ENCODE data around the gene MTCP1. TPM values are rescaled to one million over a fixed set of nuclear protein-coding genes. Genes with fewer than 3 reads are reported as not detected.

Gene MTCP1
- total and polyA plus RNA-seq, 8 donors, result 2.8 to 42.2 (median 15.5) TPM

GRCh38 chrX:155054255-155054654 lies 16.7 kb downstream of the MTCP1 start:
- Histone ChIP-seq H3K36me3 (peaks cover 0 to 20% (median 12%) of the 10 kb centered on the region in 4 donors), H3K27me3 (no peaks in the 10 kb centered on the region), H3K4me3 (no peak overlapping the region), H3K9me3 (no peaks in the 10 kb centered on the region), H3K4me1 (peaks cover 0 to 14% (median 4%) of the 10 kb centered on the region in 4 donors), H3K27ac (no peak overlapping the region)
- TF ChIP-seq POLR2A (IDR thresholded peaks at IDR 0.05) (no peak), CTCF (IDR thresholded peaks at IDR 0.05) (no peak), POLR2AphosphoS5 (IDR thresholded peaks at IDR 0.05) (no peak), EP300 (IDR thresholded peaks at IDR 0.05) (no peak)
- no peak for DNase-seq
- intact Hi-C loops (cut with DNase I; ENCODE audit: low total_unique reads), result no loop called here
- 76 to 97% (median 89%) methylated on average over 4 of the region's 4 CpGs for WGBS, 5 donors

DNA sequence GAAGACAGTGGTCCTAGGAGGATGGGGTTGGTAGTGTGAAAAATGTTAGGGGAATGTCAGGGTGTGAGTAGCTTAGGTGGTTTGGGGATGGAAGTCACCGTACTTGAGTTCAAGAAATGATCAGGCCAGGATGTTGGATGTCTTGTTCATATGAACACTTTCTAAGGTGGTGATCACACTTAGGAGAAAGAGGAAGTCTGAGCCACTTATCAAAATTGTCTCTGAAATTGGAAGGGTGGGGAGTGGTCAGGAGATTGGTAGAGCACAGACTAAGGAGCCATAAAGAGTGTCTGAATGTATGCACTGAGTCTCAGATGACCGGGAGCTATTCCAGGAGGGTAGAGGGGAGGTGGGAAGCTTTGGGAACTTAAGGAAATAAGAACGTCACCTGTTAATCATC lies 17.3 kb downstream of the MTCP1 start:
- H3K27ac ChIP-seq, result peak overlapping the region in 1 of 5 donors; percentile 20
- peaks cover 0 to 20% (median 12%) of the 10 kb centered on the region in 4 donors for H3K36me3 ChIP-seq
- no peak overlapping the region for H3K4me3 ChIP-seq
- no peak for TF ChIP-seq EP300 (IDR thresholded peaks at IDR 0.05)
- TF ChIP-seq POLR2A (IDR thresholded peaks at IDR 0.05), result no peak
- TF ChIP-seq POLR2AphosphoS5 (IDR thresholded peaks at IDR 0.05), result no peak
- no peak for TF ChIP-seq CTCF (IDR thresholded peaks at IDR 0.05)
- WGBS, 5 donors, result 70 to 86% (median 85%) methylated on average over 3 of the region's 3 CpGs
- H3K9me3 ChIP-seq, result no peaks in the 10 kb centered on the region
- DNase-seq, result no peak
- H3K4me1 ChIP-seq, result peaks cover 0 to 14% (median 4%) of the 10 kb centered on the region in 4 donors
- intact Hi-C loops (cut with DNase I; ENCODE audit: low total_unique reads), result no loop called here
- H3K27me3 ChIP-seq, result no peaks in the 10 kb centered on the region

GRCh38 chrX:155052738-155053498 lies 18.0 kb downstream of the MTCP1 start:
- intact Hi-C loops (cut with DNase I; ENCODE audit: low total_unique reads), result no loop called here
- Histone ChIP-seq H3K4me1 (peaks cover 0 to 14% (median 4%) of the 10 kb centered on the region in 4 donors), H3K27ac (peak overlapping the region in 1 of 5 donors; percentile 20), H3K27me3 (no peaks in the 10 kb centered on the region), H3K4me3 (no peak overlapping the region), H3K36me3 (peaks cover 0 to 21% (median 13%) of the 10 kb centered on the region in 4 donors), H3K9me3 (no peaks in the 10 kb centered on the region)
- TF ChIP-seq CTCF (IDR thresholded peaks at IDR 0.05) (no peak), POLR2AphosphoS5 (IDR thresholded peaks at IDR 0.05) (no peak), POLR2A (IDR thresholded peaks at IDR 0.05) (no peak), EP300 (IDR thresholded peaks at IDR 0.05) (no peak)
- 62 to 83% (median 63%) methylated on average over 5 of the region's 5 CpGs for WGBS, 5 donors
- no peak for DNase-seq

DNA sequence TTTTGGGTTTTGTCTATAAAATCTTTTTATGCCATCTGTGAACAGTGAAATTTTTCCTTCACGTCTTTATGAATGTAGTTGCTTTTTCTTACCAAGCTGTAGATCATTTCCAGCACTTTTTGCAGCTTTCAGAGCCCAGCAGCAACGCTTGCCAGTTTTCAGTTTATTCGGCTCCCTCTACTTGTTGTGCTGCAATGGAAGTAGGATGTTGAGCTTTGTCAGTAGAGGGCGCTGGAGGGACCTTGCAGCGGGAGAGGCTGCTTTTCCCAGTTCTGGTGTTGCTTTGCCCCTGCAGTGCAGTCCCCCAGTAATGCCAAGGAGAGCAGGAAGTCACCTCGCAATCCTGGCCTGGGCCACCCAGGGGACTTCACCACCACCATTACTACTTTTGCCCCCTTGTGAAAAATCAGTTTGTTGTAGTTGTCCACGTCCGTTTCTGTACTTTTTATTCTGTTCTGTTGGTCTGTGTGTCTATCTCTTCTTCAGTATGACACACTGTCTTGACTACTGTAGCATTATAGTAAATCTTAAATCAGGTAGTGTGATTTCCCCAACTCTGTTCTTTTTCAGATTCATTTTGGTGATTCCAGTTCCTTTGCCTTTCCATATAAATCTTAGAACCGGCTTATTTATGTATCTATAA lies 21.8 kb downstream of the MTCP1 start:
- peak in 3 of 7 experiments; percentile 12 to 28 (median 21) for TF ChIP-seq CTCF (IDR thresholded peaks at IDR 0.05)
- peak in 1 of 3 donors; percentile 21 for TF ChIP-seq POLR2AphosphoS5 (IDR thresholded peaks at IDR 0.05)
- no peak for TF ChIP-seq POLR2A (IDR thresholded peaks at IDR 0.05)
- no peak for TF ChIP-seq EP300 (IDR thresholded peaks at IDR 0.05)
- intact Hi-C loops (cut with DNase I; ENCODE audit: low total_unique reads), result no loop called here
- DNase-seq, result peak; percentile 59 to 71

More for the DNA sequence above, 21.8 kb downstream of the MTCP1 start:
- Histone ChIP-seq H3K4me3 (no peak overlapping the region), H3K36me3 (peaks cover 0 to 32% (median 20%) of the 10 kb centered on the region in 4 donors), H3K27ac (peak overlapping the region in 1 of 5 donors; percentile 38), H3K9me3 (no peaks in the 10 kb centered on the region), H3K4me1 (no peaks in the 10 kb centered on the region), H3K27me3 (no peaks in the 10 kb centered on the region)
- 33 to 49% (median 45%) methylated on average over 8 to 9 of the region's 9 CpGs for whole genome bisulfite sequencing, 5 donors

All from stomach (tissue), 9 donors.